IMR-90 (cell line): ENCODE results near the gene PRSS35. TPM values are rescaled to one million over a fixed set of nuclear protein-coding genes. Genes with fewer than 3 reads are reported as not detected.

Source experiments
- ATAC-seq: fragments of 200-7000 bp; cut with Tn5 transposase; 2 replicates; pipeline ENCODE4 v1.9.1; 2020; ENCODE audit warnings: low read depth, mild to moderate bottlenecking, moderate library complexity
- BruUV-seq: library from RNA; stranded (reverse); fragments of 400-500 nt; replicated peaks from 2 replicates; lab custom pipeline; 2021; lab: Mats Ljungman, UMichigan
- CTCF ChIA-PET: fragments of 300-600 bp; formaldehyde crosslinking; extraction: SDS; loops from one replicate; lab custom pipeline; 2021; ENCODE audit warnings: antibody characterized with exemption; lab: Yijun Ruan, JAX
- POLR2A ChIA-PET: fragments of 300-600 bp; sonication (Branson Sonifier 250); formaldehyde crosslinking; loops from one replicate; lab custom pipeline; 2022; ENCODE audit warnings: antibody characterized with exemption; ENCODE audit not compliant: unreplicated experiment; lab: Charles Lee
- DNase-seq: peaks from one replicate; pipeline ENCODE4 v3.0.0; 2013
- H2AFZ ChIP-seq: replicated peaks from 2 replicates; pipeline ENCODE3; 2013; ENCODE audit warnings: low read length, mild to moderate bottlenecking; ENCODE audit not compliant: poor library complexity
- H2AK5ac ChIP-seq: 2 replicates; pipeline ENCODE4 v1.6.1; 2013; ENCODE audit warnings: low read depth, low read length, inconsistent platforms
- H2AK9ac ChIP-seq: replicated peaks from 2 replicates; pipeline ENCODE3; 2013; ENCODE audit warnings: mild to moderate bottlenecking, low read depth, low read length, moderate library complexity; ENCODE audit not compliant: poor library complexity
- H2BK120ac ChIP-seq: 2 replicates; pipeline ENCODE4 v1.6.1; 2013; ENCODE audit warnings: low read depth, low read length, inconsistent platforms
- H2BK15ac ChIP-seq: 3 replicates; pipeline ENCODE4 v1.6.1; 2013; ENCODE audit warnings: low read depth, low read length, inconsistent platforms
- H2BK20ac ChIP-seq: 2 replicates; pipeline ENCODE4 v1.6.1; 2013; ENCODE audit warnings: low read depth, mild to moderate bottlenecking, inconsistent platforms, low read length, moderate library complexity
- H2BK5ac ChIP-seq: 2 replicates; pipeline ENCODE4 v1.6.1; 2013; ENCODE audit warnings: mild to moderate bottlenecking, low read depth, low read length, inconsistent platforms; ENCODE audit not compliant: poor library complexity, severe bottlenecking
- H3K14ac ChIP-seq: replicated peaks from 2 replicates; pipeline ENCODE4 v1.6.1; 2013; ENCODE audit warnings: low read depth, low read length, inconsistent platforms
- H3K18ac ChIP-seq: 2 replicates; pipeline ENCODE4 v1.6.1; 2013; ENCODE audit warnings: low read depth, low read length, control low read depth
- H3K23ac ChIP-seq: 2 replicates; pipeline ENCODE4 v1.6.1; 2013; ENCODE audit warnings: low read depth, low read length, inconsistent platforms
- H3K27ac ChIP-seq: 2 replicates; pipeline ENCODE4 v1.5.1; 2013; ENCODE audit warnings: mild to moderate bottlenecking, control low read depth, low read length; ENCODE audit not compliant: insufficient read depth
- H3K27me3 ChIP-seq: 2 replicates; pipeline ENCODE4 v1.6.1; 2013; ENCODE audit warnings: low read length; ENCODE audit not compliant: control insufficient read depth, insufficient read depth
- H3K36me3 ChIP-seq: 2 replicates; pipeline ENCODE4 v1.6.1; 2013; ENCODE audit warnings: low read length, mixed read lengths; ENCODE audit not compliant: control insufficient read depth, insufficient read depth
- H3K4ac ChIP-seq: 2 replicates; pipeline ENCODE4 v1.6.1; 2013; ENCODE audit warnings: low read depth, low read length, inconsistent platforms
- H3K4me1 ChIP-seq: 2 replicates; pipeline ENCODE4 v1.6.1; 2013; ENCODE audit warnings: low read length, mixed read lengths; ENCODE audit not compliant: control insufficient read depth, insufficient read depth
- H3K4me2 ChIP-seq: 2 replicates; pipeline ENCODE4 v1.6.1; 2013; ENCODE audit warnings: low read depth, mild to moderate bottlenecking, control low read depth, low read length, moderate library complexity
- H3K4me3 ChIP-seq: 2 replicates; pipeline ENCODE4 v1.5.1; 2013; ENCODE audit warnings: low read depth, mild to moderate bottlenecking, control low read depth, low read length, moderate library complexity; ENCODE audit not compliant: insufficient read depth
- H3K56ac ChIP-seq: 2 replicates; pipeline ENCODE4 v1.6.1; 2013; ENCODE audit warnings: low read length, inconsistent platforms; ENCODE audit not compliant: insufficient read depth; ENCODE audit errors: extremely low read depth
- H3K79me1 ChIP-seq, 2 experiments: 2 replicates each; pipeline ENCODE4 v1.6.1; 2013; ENCODE audit warnings: low read length in 2 of 2, inconsistent platforms in 1 of 2, low read depth in 1 of 2
- H3K9ac ChIP-seq: 2 replicates; pipeline ENCODE4 v1.6.1; 2013; ENCODE audit warnings: low read depth, low read length, control low read depth
- H3K9me1 ChIP-seq: 2 replicates; pipeline ENCODE4 v1.6.1; 2013; ENCODE audit warnings: low read length, inconsistent platforms; ENCODE audit not compliant: insufficient read depth
- H3K9me3 ChIP-seq: 2 replicates; pipeline ENCODE4 v1.6.1; 2013; ENCODE audit warnings: low read length; ENCODE audit not compliant: control insufficient read depth, insufficient read depth
- H4K20me1 ChIP-seq: 2 replicates; pipeline ENCODE4 v1.6.1; 2013; ENCODE audit warnings: low read length, inconsistent platforms; ENCODE audit not compliant: insufficient read depth
- H4K5ac ChIP-seq: 2 replicates; pipeline ENCODE4 v1.6.1; 2013; ENCODE audit warnings: mild to moderate bottlenecking, low read depth, low read length, control low read depth
- H4K8ac ChIP-seq, 2 experiments: 2 replicates each; pipeline ENCODE4 v1.6.1; 2013; ENCODE audit warnings: low read depth in 2 of 2, low read length in 2 of 2, control low read depth in 1 of 2, inconsistent platforms in 1 of 2
- H4K91ac ChIP-seq: 2 replicates; pipeline ENCODE4 v1.6.1; 2013; ENCODE audit warnings: low read depth, low read length, inconsistent platforms; ENCODE audit not compliant: insufficient read depth
- BHLHE40 ChIP-seq: fragments of 150-350 bp; IDR thresholded peaks from 2 replicates; pipeline ENCODE4 v1.6.1; 2016; ENCODE audit warnings: mild to moderate bottlenecking, low read depth, low read length
- CEBPB ChIP-seq: IDR thresholded peaks from 2 replicates; pipeline ENCODE4 v1.6.1; 2012; ENCODE audit warnings: low read depth, low read length, improper control_type of control experiment
- CHD1 ChIP-seq: IDR thresholded peaks from 2 replicates; pipeline ENCODE4 v1.6.1; 2012; ENCODE audit warnings: low read depth, low read length, improper control_type of control experiment
- FOS ChIP-seq: fragments of 150-350 bp; IDR thresholded peaks from 2 replicates; pipeline ENCODE4 v1.6.1; 2016; ENCODE audit warnings: low read depth, low read length
- RAD21 ChIP-seq: IDR thresholded peaks from 2 replicates; pipeline ENCODE4 v1.6.1; 2012; ENCODE audit warnings: low read length, improper control_type of control experiment
- RFX5 ChIP-seq: IDR thresholded peaks from 2 replicates; pipeline ENCODE4 v1.8.0; 2012; ENCODE audit warnings: low read depth, mild to moderate bottlenecking, low read length, moderate library complexity
- SMC3 ChIP-seq: fragments of 150-350 bp; IDR thresholded peaks from 2 replicates; pipeline ENCODE4 v1.6.1; 2016; ENCODE audit warnings: low read depth, mild to moderate bottlenecking, antibody characterized with exemption, low read length, moderate library complexity
- WGBS, 2 experiments: methylation state at CpG; one replicate each; pipeline versions ENCODE4 v1.1.5 to v1.1.7; 2013; ENCODE audit warnings: missing lambda C conversion rate in 2 of 2; ENCODE audit not compliant: insufficient read length in 1 of 2; ENCODE audit errors: extremely low coverage in 2 of 2; 5-methylcytosine and 5-hydroxymethylcytosine counted together
- dilution Hi-C: fragments of 300-500 bp; cut with HindIII; formaldehyde crosslinking; loops from one replicate; pipeline ENCODE4 v1.14.3; 2018; ENCODE audit warnings: low sequenced_read_pairs; ENCODE audit not compliant: unreplicated experiment
- in situ Hi-C: fragments of 300-500 bp; cut with MboI; formaldehyde crosslinking; loops from 3 replicates; pipeline ENCODE4 v1.14.3; 2019; ENCODE audit warnings: low sequenced_read_pairs, inconsistent platforms, mixed read lengths
- intact Hi-C: fragments of 100-400 bp; cut with micrococcal nuclease; formaldehyde crosslinking; loops from 2 replicates; pipeline ENCODE4 v1.10.0; 2022
- polyA plus RNA-seq, 3 experiments: library from polyadenylated mRNA; depleted of rRNA; stranded (reverse); fragments of >200 nt; gene quantifications; 2 replicates each; pipeline ENCODE4 v1.2.3, GENCODE V29; 2012; ENCODE audit warnings: low replicate concordance in 1 of 3
- total RNA-seq: library from RNA; depleted of rRNA; stranded (reverse); fragments of >200 nt; gene quantifications from 2 replicates; pipeline ENCODE4 v1.2.3, GENCODE V29; 2012
- TF ChIP-seq, protein P1 (sequence below): fragments of 150-350 bp; IDR thresholded peaks from 2 replicates; pipeline ENCODE4 v1.6.1; 2016; ENCODE audit warnings: low read depth, mild to moderate bottlenecking, low read length, moderate library complexity, borderline replicate concordance
- TF ChIP-seq, protein P2 (sequence below): conservative IDR thresholded peaks from 2 replicates; pipeline ENCODE4 v1.5.1; 2012; ENCODE audit warnings: mild to moderate bottlenecking, low read depth, low read length, improper control_type of control experiment

PRSS35 gene
- total and polyA plus RNA-seq, 2 of the 4 experiments (the other 2 are of a cell fraction), result 5.2 to 5.6 TPM

DNA sequence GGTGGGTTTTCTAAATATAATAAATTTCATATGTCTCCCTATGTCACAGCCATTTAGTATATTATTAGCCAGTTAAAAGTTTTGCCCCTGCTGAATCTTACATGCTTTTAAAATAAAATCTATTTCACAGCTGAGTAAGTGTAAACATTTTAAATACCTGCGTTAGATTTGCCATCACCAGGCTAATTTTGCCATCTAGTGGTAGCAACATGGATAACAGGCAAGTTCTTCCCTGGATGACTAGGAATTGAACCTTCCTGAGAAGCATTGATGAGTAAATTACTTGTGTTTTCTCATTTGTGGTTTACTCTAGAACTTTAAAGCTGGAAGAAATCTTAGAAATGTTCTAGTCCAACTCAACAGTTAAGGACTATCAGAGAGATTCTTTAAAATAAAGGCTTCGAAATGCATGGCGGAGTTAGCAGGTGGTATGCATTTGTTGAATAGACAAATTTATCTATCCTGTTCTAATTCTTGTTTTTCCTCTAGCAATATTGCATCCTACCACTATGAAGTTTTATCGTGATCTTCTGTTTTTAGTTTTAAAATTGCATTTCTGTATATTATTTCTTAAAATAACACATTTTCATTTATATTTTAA is 2.6 kb downstream of the PRSS35 start:
- H3K27me3 ChIP-seq, result no peaks in the 10 kb centered on the region
- no peaks in the 10 kb centered on the region for H3K79me1 ChIP-seq
- no peak overlapping the region for H3K14ac ChIP-seq
- dilution Hi-C loops, result loop anchor here (25.0 kb wide), 2 partner anchors 303 to 453 kb away; partner anchors contain the start of genes DOP1A and UBE3D
- no peak overlapping the region for H2AK9ac ChIP-seq
- H2BK20ac ChIP-seq, result no peak overlapping the region
- H3K18ac ChIP-seq, result no peak overlapping the region
- no peak overlapping the region for H2AK5ac ChIP-seq
- H3K27ac ChIP-seq, result no peak overlapping the region
- 0 out of 2 replicates have a peak, but pooled peaks have one; percentile 30 for ATAC-seq
- in situ Hi-C loops, result loop anchor here (5.0 to 25.0 kb wide), 4 partner anchors 98 to 1253 kb away; partner anchors contain the start of genes DOP1A and UBE3D
- H4K91ac ChIP-seq, result no peak overlapping the region
- no TSS peak for BruUV-seq
- peak; percentile 80 for DNase-seq
- TF ChIP-seq CEBPB, result no peak
- TF ChIP-seq FOS, result no peak
- TF ChIP-seq SMC3, result peak; percentile 87
- TF ChIP-seq, protein P1, sequence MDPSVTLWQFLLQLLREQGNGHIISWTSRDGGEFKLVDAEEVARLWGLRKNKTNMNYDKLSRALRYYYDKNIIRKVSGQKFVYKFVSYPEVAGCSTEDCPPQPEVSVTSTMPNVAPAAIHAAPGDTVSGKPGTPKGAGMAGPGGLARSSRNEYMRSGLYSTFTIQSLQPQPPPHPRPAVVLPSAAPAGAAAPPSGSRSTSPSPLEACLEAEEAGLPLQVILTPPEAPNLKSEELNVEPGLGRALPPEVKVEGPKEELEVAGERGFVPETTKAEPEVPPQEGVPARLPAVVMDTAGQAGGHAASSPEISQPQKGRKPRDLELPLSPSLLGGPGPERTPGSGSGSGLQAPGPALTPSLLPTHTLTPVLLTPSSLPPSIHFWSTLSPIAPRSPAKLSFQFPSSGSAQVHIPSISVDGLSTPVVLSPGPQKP, result no peak
- TF ChIP-seq, protein P2, sequence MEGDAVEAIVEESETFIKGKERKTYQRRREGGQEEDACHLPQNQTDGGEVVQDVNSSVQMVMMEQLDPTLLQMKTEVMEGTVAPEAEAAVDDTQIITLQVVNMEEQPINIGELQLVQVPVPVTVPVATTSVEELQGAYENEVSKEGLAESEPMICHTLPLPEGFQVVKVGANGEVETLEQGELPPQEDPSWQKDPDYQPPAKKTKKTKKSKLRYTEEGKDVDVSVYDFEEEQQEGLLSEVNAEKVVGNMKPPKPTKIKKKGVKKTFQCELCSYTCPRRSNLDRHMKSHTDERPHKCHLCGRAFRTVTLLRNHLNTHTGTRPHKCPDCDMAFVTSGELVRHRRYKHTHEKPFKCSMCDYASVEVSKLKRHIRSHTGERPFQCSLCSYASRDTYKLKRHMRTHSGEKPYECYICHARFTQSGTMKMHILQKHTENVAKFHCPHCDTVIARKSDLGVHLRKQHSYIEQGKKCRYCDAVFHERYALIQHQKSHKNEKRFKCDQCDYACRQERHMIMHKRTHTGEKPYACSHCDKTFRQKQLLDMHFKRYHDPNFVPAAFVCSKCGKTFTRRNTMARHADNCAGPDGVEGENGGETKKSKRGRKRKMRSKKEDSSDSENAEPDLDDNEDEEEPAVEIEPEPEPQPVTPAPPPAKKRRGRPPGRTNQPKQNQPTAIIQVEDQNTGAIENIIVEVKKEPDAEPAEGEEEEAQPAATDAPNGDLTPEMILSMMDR, result peak; percentile 96
- TF ChIP-seq RAD21, result peak; percentile 93
- no peak for TF ChIP-seq RFX5
- no peak for TF ChIP-seq CHD1
- no peak for TF ChIP-seq BHLHE40
- H2BK120ac ChIP-seq, result no peak overlapping the region
- H3K4me3 ChIP-seq, result no peak overlapping the region
- no peaks in the 10 kb centered on the region for H3K9me3 ChIP-seq
- no peak overlapping the region; the same call in 1 of the 2 replicates for H3K56ac ChIP-seq
- H3K9me1 ChIP-seq, result no peaks in the 10 kb centered on the region
- no peak overlapping the region for H2BK5ac ChIP-seq
- no peak overlapping the region for H2AFZ ChIP-seq
- H4K8ac ChIP-seq, result no peak overlapping the region
- WGBS, 2 experiments, result no CpG with 5 or more reads among the region's 4 CpGs
- no peak overlapping the region for H3K9ac ChIP-seq
- H4K5ac ChIP-seq, result no peak overlapping the region
- no peak overlapping the region for H3K4ac ChIP-seq
- POLR2A ChIA-PET, result interaction anchor here (0.7 kb wide), 1 partner anchor 291 kb away, joined by 4 read pairs; no protein-coding TSS in a partner anchor
- CTCF ChIA-PET, result interaction anchor here (1.1 to 7.0 kb wide), 5 partner anchors 9 to 448 kb away, joined by 3 to 74 read pairs (median 47); partner anchors contain the start of genes DOP1A and UBE3D
- no peaks in the 10 kb centered on the region for H3K36me3 ChIP-seq
- no peak overlapping the region for H3K23ac ChIP-seq
- no peak overlapping the region for H3K4me2 ChIP-seq
- H2BK15ac ChIP-seq, result no peak overlapping the region; the same call in 2 of the 3 replicates
- H3K4me1 ChIP-seq, result no peaks in the 10 kb centered on the region; the same call in 1 of the 2 replicates
- no peaks in the 10 kb centered on the region for H4K20me1 ChIP-seq
- intact Hi-C loops, result loop anchor here (5.0 to 10.0 kb wide), 3 partner anchors 83 to 1263 kb away; partner anchors contain the start of genes ME1 and TPBG
